ENCODE data around the gene PHOX2B.

PHOX2B gene

DNA sequence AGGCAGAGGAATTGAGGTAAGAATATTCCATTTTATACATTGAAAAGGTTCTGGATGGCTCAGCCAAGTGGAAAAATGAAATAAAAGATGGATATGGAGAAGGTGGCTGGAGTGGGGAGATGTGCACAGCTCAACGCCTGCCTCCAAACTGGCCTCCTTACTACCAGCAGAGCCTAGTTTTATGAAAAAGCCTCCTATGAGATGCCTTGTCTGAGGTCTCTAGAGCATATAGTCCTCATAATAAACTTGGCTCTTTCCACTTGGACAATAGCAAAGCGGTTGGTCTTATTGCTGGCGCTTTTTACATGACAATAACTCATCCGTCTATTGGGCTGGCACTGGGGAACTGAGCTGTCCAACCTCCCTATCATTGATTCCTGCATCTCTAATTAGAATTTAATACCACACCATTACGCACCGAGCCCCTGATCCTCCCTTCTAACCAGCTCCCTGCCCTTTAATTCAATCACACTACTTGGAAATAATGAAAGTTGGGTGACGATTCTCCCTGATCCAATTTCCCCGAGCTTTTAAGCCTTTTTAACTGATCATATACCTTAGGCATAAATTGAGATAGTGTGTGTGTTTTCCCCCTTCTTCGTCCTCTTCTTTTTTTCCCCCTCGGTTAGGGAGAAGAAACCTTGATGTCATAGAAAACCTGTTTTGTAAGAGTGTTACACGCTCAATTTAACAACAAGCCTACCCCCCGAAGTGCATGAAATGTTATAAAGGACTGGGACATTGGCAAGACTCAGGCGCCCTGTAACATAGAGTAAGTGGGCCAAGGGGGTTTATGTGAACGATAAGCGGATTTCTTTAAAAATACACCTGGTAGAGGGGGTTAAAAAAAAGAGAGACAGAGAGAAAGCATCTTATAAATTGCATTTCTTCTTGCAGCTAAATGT lies at the start of gene PHOX2B:
Gene PHOX2B (minus strand): TSS at position 155 of the 905 bp plus-strand sequence. CDS start 115 bp downstream, at position 40.
- DNase-seq: no peak

DNA sequence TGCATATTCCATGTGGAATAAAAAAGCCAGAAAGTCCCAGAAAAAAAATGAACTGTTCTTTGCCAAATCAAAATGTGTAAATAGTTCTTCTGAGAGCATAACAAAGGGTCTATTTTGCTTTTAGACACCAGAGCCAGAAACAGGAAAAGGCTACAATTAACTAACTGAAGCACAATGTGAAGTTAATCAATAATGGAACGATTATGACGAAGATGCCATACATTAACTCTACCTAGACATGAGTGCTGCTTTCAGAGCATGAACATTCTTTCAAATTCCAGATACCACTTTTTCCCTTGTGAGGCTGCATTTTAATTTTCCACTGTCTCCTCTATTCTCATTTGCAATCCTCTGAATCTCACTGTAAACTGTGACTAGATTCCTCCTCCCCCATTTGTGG lies 48.7 kb upstream of the PHOX2B start:
- DNase-seq: no peak

GRCh38 chr4:41796545-41797210 lies 48.2 kb upstream of the PHOX2B start:
- no peak for DNase-seq

GRCh38 chr4:41795796-41796385 lies 47.4 kb upstream of the PHOX2B start:
- no peak for DNase-seq

DNA sequence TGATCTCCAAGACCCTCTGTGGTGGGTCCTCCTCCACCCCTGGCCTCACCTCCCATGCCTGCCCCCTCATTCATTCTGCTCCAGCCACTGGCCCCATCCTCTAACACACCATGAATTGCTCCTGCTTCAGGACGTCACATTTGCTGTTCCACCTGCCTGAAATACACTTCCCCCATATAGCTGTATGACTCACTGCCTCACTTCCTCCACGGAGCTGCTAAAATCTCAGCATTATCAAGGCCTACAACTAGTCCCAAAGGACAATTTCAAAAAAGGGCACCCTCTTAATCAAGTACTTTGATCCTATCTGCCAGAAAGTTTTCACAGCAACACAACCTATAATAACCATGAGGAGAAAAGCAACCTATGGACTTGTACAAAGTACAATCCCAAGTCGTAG lies 43.6 kb upstream of the PHOX2B start:
- DNase-seq: no peak

DNA sequence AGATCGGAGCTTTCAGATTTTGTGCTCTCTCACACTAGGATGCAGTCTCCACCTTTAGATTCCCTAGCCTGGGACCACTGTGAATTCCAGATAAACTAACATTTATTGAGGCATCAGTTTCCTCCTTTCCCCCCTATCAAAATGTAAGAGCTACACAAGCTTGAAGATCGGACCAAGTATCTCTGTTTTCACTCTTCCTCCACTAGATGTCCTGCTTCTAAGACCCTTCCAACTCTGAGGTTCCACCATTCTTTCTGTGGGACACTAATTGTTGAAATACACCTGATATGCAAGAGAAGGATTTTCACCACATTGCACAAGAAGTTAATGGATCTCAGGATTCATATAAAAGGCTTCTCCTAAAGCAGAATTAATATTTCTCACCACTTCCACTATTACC lies 43.0 kb upstream of the PHOX2B start:
- no peak for DNase-seq

DNA sequence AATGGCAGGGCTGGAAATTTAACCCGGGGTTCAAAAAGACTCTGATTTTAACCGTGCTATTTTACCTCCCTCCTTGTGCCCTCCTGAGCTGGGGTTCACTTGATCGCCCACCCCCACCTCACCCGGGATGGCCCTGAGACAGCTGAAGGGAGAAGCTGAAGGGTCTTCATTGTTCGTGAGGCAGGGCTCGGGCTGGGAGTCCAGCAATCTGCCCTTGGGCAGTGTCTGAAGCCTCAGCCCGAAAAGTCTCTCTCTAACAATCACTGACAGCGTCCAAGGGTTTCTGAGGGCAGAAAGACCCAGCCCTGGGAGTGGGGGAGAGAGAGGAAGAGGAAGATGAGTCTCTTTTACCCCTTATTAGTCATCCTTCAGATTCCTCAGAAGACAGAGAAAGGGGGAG lies 39.4 kb upstream of the PHOX2B start:
- DNase-seq: no peak

DNA sequence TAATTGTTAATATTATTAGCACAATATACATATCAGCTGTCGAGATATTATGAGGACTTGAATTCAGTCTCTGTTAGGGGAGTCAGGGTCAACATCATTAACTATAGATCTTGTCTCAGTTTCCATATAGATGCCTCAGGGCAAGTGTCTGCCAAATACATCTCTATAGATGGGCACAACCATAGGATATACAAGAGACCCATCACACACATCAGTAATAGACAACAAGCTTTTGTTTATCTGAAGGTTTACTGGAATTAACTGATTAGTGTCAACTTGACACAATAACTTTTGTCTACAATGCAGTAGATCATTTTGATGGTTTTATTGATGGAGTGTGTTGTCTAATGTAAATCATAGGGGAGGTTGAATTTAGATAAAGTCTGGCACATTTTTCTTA lies 37.1 kb upstream of the PHOX2B start:
- no peak for DNase-seq

GRCh38 chr4:41784191-41784979 lies 35.9 kb upstream of the PHOX2B start:
- DNase-seq: no peak

DNA sequence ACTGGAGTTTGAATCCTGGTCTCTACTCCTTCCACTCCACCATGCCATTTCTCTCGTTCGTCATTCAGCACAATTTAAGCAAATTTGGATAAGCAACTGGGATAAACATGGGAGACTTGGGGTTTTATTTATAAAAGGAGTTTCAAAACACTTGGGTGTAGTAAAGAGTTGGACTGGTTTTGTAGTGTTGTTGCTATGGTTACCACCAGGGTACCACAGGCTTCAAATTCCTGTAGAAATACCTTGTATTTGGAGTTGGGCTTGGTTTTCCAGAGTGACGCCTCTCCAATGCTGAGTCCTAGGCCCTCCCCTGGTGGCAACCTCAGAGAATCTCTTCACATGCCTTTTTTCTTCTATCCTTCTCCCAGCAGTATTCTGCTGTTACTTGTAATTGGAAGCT lies 27.9 kb upstream of the PHOX2B start:
- no peak for DNase-seq

DNA sequence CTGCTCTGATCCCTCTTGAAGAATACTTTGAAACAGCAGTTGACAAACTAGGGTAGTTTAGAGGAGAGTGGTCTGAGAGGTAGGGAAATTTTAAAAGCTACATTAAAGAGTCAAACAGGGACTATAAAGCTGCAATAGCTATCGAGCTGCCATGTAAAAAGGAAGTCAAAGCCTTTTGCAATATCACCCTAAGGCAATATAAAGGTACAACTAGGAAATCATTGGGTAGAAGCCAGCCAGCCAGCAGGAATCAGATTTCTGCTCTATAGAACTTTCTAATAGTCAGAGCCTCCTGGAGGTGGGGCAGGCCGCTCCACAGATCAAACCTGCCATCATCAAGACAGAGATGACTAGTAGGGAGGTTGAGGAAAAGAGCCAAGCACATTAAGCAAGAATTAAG lies 15.2 kb upstream of the PHOX2B start:
- no peak for DNase-seq

DNA sequence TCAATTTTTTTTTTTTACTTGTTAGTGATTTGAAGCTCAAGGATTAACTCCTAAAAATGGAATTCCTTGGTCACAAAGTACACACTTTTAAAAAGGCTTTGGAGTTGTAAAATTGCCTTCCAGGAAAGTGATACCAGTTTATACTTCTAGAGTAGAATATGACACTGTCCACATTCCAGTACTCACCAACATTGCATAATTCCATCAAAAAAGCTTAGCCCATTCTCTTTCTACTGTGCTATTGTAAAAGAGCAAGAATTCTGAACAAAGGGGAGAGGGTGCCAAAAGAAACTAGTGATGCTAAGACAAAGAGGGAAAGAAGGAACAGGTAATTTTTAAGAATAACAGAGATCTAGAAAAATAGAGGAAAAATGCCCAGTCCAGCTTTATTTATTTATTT lies 10.4 kb upstream of the PHOX2B start:
- DNase-seq: no peak

- DNase-seq: no peak
These were observed 9.1 kb upstream of the PHOX2B start for GRCh38 chr4:41757521-41758156.

DNA sequence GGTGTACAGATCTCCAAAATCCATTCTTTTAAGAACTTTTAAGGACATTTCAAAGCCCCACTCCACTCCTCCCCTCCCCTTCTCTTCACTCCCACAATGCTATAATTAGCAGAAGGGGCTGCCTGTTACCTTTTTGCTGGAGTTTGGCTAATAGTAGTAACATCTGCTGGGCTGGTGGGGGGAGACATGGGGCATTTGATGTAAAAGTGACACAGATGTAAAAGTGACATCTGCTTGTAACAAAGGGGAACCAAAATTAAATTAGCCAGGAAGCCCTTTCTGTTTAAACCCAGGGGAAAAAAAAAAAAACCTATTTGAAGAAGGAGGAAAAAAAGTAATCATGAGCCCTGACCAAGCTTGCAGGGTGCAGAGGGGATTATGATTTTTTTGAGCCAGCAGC lies 5.4 kb upstream of the PHOX2B start:
- DNase-seq: no peak

GRCh38 chr4:41752081-41752836 lies 3.7 kb upstream of the PHOX2B start:
- DNase-seq: no peak

- DNase-seq: no peak
These were observed 3.0 kb upstream of the PHOX2B start for GRCh38 chr4:41751449-41752061.

GRCh38 chr4:41750626-41751448 lies 2.3 kb upstream of the PHOX2B start:
- DNase-seq: no peak

GRCh38 chr4:41750121-41750625 lies 1.6 kb upstream of the PHOX2B start:
- DNase-seq: no peak

DNA sequence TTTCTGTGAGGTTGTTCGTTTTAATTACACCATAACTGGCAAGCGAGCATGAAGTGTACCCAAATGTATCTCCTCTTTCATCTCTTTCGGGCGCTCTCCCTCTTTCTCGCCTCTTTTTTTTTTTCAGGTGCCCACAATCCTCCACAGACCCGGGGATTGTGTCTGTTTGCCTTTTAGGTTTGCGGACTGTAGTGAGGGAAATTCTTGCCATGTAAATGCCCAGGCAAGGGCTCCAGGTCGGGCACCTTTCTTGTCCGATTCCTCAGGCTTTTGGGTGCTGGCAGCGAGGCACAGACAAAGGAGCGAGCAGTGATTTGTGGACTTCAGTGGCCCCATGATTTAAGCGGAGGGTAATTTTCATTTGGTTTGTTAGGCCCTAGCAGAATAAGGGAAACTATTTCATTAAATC lies 1.1 kb upstream of the PHOX2B start:
- DNase-seq: no peak

DNA sequence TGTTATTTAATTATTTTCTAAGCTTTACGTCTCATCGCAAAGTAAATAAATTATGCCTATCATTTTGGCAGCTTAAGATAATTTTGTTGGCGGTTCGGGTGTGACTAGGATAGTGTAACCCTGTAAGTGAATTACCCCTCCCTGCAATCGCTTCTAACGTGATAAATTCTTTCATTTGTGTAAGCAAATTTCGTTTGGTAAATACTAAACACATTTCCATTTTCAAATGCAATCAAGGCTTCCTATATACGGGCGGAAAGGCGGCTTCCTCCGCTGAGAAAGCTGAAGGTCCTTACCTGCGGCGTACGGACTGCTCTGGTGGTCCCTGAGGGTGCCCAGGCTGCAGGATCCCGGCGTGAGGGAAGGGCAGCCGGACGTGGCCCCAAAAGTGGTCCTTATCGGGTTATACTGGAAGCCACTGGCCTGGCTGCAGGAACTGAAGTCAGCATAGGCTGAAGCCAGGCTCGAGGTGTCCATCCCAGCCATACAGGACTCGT lies 403 bp downstream of the PHOX2B start:
- DNase-seq: no peak
